Colonic mucosa (tissue), 4 donors: ENCODE results near the gene RPUSD3. TPM values are rescaled to one million over a fixed set of nuclear protein-coding genes. Genes with fewer than 3 reads are reported as not detected.

Source experiments
- DNase-seq: peaks from one replicate; pipeline ENCODE4 v3.0.0-alpha.2; 2020
- H3K27ac ChIP-seq: fragments of 200-600 bp; one replicate; pipeline ENCODE4 v1.8.0; 2021
- H3K27me3 ChIP-seq: fragments of 200-600 bp; one replicate; pipeline ENCODE4 v1.8.0; 2021
- H3K36me3 ChIP-seq: fragments of 200-600 bp; one replicate; pipeline ENCODE4 v1.8.0; 2021
- H3K4me1 ChIP-seq: fragments of 200-600 bp; one replicate; pipeline ENCODE4 v1.8.0; 2021; ENCODE audit warnings: mild to moderate bottlenecking
- H3K4me3 ChIP-seq: fragments of 200-600 bp; one replicate; pipeline ENCODE4 v1.8.0; 2021
- H3K9ac ChIP-seq, 2 donors: one replicate each; pipeline ENCODE4 v1.7.0; 2013; ENCODE audit warnings: control low read depth in 2 of 2, low read depth in 2 of 2, low read length in 2 of 2
- H3K9me3 ChIP-seq: fragments of 200-600 bp; one replicate; pipeline ENCODE4 v1.8.0; 2021
- intact Hi-C: fragments of 100-400 bp; cut with DNase I; formaldehyde crosslinking; loops from one replicate; pipeline ENCODE4 v1.14.1; 2022
- total RNA-seq, 2 donors: library from RNA; stranded (reverse); fragmentation: NEBNext Ultra II Directional in 1 of 2; extraction: Animal tissue kit (Norgen Biotek cat#: 25700) in 1 of 2; gene quantifications; one replicate each; pipeline ENCODE4 v1.2.1, GENCODE V29; 2021
- TF ChIP-seq, protein P1 (sequence below): fragments of 200-600 bp; IDR thresholded peaks from one replicate; pipeline ENCODE4 v1.8.0; 2022; ENCODE audit warnings: antibody characterized with exemption, mild to moderate bottlenecking
- donor health status: healthy.
- donor health status: DM: no; HTN: no; CAD: no.
- donor health status: DM: no; HTN: no; CAD: no.

RPUSD3 gene
- total RNA-seq, 2 donors from 2014 or later = 24.8 to 42.9 TPM

DNA sequence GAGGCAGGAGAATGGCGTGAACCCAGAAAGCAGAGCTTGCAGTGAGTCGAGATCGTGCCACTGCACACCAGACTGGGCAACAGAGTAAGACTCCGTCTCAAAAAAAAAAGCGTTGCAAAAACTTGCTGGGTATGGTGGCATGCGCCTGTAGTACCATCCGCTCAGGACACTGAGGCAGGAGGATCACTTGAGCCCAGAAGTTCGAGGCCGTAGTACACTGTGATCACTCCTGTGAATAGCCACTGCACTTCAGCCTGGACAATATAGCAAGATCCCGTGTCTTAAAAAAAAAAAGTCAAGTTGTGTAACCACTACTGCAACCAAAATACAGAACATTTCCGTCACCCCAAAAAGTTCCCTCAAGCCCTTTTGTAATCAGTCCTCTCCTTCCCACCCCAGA, 49.4 kb downstream of the RPUSD3 start:
- DNase-seq = no peak

DNA sequence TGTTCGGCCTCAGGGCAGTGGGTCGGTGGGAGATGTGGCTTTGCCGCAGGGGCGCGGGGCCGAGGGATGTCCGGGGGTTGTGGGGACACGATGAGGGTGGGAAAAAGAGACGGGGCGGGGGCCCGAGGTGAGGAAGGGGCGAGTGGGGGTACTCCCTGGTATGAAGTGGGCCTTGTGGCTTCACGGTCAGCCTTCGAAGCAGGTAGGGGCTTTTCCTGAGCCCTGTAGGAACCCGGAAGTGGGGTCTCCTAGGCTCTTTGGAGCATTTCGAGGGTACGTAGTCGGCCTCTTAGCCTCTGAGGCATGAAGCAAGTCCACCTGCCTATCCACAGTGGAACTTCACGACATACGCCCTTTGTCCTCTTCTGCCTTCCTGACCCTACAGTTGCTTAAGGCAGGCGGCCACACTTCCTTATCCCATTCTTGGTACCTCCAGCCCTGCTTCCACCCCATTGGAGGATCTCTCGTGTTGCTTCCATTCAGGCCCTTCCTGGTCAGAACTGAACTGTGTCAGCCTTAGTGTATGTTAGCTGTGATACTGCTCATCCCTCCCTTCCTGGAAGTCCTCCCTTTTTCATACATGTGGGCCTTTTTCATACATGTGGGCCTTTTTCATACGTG, 50.5 kb downstream of the RPUSD3 start:
- peak overlapping the region; percentile 90 for H3K4me3 ChIP-seq
- intact Hi-C loops = loop anchor here (5.0 kb wide), 1 partner anchor 46 kb away; the partner anchor contains the start of gene OGG1
- no peaks in the 10 kb centered on the region for H3K9me3 ChIP-seq
- peak overlapping the region; percentile 96 for H3K27ac ChIP-seq
- H3K4me1 ChIP-seq = peaks cover 4% of the 10 kb centered on the region
- H3K27me3 ChIP-seq = no peaks in the 10 kb centered on the region
- TF ChIP-seq, protein P1, sequence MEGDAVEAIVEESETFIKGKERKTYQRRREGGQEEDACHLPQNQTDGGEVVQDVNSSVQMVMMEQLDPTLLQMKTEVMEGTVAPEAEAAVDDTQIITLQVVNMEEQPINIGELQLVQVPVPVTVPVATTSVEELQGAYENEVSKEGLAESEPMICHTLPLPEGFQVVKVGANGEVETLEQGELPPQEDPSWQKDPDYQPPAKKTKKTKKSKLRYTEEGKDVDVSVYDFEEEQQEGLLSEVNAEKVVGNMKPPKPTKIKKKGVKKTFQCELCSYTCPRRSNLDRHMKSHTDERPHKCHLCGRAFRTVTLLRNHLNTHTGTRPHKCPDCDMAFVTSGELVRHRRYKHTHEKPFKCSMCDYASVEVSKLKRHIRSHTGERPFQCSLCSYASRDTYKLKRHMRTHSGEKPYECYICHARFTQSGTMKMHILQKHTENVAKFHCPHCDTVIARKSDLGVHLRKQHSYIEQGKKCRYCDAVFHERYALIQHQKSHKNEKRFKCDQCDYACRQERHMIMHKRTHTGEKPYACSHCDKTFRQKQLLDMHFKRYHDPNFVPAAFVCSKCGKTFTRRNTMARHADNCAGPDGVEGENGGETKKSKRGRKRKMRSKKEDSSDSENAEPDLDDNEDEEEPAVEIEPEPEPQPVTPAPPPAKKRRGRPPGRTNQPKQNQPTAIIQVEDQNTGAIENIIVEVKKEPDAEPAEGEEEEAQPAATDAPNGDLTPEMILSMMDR = no peak
- H3K36me3 ChIP-seq = peaks cover 2% of the 10 kb centered on the region
- DNase-seq = peak; percentile 60
- H3K9ac ChIP-seq = peak overlapping the region; percentile 84 to 95

More for the DNA sequence above, 49.4 kb downstream of the RPUSD3 start:
- TF ChIP-seq, protein P1 = no peak
- peaks cover 4% of the 10 kb centered on the region for H3K4me1 ChIP-seq
- no peak overlapping the region for H3K27ac ChIP-seq
- intact Hi-C loops = loop anchor here (5.0 kb wide), 1 partner anchor 47 kb away; the partner anchor contains the start of gene OGG1
- no peaks in the 10 kb centered on the region for H3K9me3 ChIP-seq
- no peak overlapping the region for H3K9ac ChIP-seq
- H3K27me3 ChIP-seq = no peaks in the 10 kb centered on the region
- no peak overlapping the region for H3K4me3 ChIP-seq
- H3K36me3 ChIP-seq = peaks cover 8% of the 10 kb centered on the region

- no peaks in the 10 kb centered on the region for H3K27me3 ChIP-seq
- peak; percentile 94 for DNase-seq
- H3K4me3 ChIP-seq = peak within 1 kb of the TSS; percentile 90
- no peaks in the 10 kb centered on the region for H3K36me3 ChIP-seq
- intact Hi-C loops = loop anchor here (5.0 kb wide), 1 partner anchor 45 kb away; the partner anchor contains the start of gene OGG1
- H3K9me3 ChIP-seq = no peaks in the 10 kb centered on the region
- TF ChIP-seq, protein P1 = no peak
- H3K27ac ChIP-seq = peak within 1 kb of the TSS; percentile 96
- H3K9ac ChIP-seq = peak within 1 kb of the TSS; percentile 84 to 95
- H3K4me1 ChIP-seq = peaks cover 4% of the 10 kb centered on the region
Observed at GRCh38 chr3:9792405-9793160, 51.2 kb downstream of the RPUSD3 start, which contains the start of the genes ARPC4 and TADA3. Gene ARPC4 (plus strand): TSS chr3:9793082. CDS start chr3:9793122, 40 bp downstream. Gene TADA3 (minus strand): TSS chr3:9792473. CDS start chr3:9791466, 1,007 bp downstream.

DNA sequence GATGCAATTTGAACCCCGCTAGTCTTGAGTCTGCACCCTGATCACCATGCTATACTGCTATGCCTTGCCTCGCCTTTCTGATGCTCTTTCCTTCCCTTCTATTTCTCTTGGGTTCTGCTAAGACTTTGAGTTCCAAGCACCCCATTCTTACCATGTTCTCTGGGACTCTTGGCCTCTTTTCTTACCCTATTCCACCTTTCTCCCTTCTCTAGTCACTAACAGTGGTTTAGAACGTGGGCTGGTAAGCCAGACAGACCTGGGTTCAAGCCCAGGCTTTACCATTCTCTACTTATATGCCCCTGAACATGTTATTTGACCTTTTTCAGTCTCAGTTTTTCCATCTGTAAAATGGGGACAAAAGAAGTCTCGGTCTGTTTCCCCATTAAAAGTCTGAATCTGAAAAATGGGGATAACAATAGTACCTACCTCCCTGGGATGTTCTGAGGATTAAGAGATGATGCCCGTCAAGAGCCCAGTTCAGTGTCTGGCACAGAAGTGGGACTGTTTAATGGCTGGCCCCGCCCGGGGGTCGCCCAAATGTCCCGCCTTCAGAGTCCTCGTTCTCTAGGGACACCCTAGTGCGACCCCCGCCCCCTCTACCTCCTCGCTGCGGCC, 51.9 kb downstream of the RPUSD3 start:
- intact Hi-C loops = loop anchor here (5.0 kb wide), 1 partner anchor 45 kb away; the partner anchor contains the start of gene OGG1
- DNase-seq = no peak
- Histone ChIP-seq H3K9ac (peak overlapping the region; percentile 84 to 95), H3K4me3 (peak overlapping the region; percentile 90), H3K27me3 (no peaks in the 10 kb centered on the region), H3K4me1 (no peaks in the 10 kb centered on the region), H3K9me3 (no peaks in the 10 kb centered on the region), H3K36me3 (no peaks in the 10 kb centered on the region), H3K27ac (peak overlapping the region; percentile 96)
- TF ChIP-seq, protein P1 = no peak

GRCh38 chr3:9791127-9791526, 52.7 kb downstream of the RPUSD3 start:
- H3K9ac ChIP-seq = no peak overlapping the region
- intact Hi-C loops = loop anchor here (5.0 kb wide), 1 partner anchor 44 kb away; the partner anchor contains the start of gene OGG1

More at GRCh38 chr3:9791127-9791526, 52.7 kb downstream of the RPUSD3 start:
- H3K4me3 ChIP-seq = no peak overlapping the region
- H3K4me1 ChIP-seq = no peaks in the 10 kb centered on the region
- H3K27ac ChIP-seq = no peak overlapping the region
- TF ChIP-seq, protein P1 = no peak
- no peak for DNase-seq
- H3K36me3 ChIP-seq = no peaks in the 10 kb centered on the region
- H3K27me3 ChIP-seq = no peaks in the 10 kb centered on the region
- H3K9me3 ChIP-seq = no peaks in the 10 kb centered on the region
